Liver (tissue), 3 donors: ENCODE measurements around the gene GRID2IP.
A peak's percentile ranks its signal among the peaks of the same experiment; 100 is the strongest.

Source experiments
- CTCF ChIP-seq: fragments of 150-350 bp; IDR thresholded peaks from 2 replicates; pipeline ENCODE4 v1.5.1; 2017; ENCODE audit warnings: improper control_type of control experiment, low read depth, low read length; ENCODE audit not compliant: missing input control
- GABPA ChIP-seq, 2 donors: IDR thresholded peaks in 1 of 2; conservative IDR thresholded peaks in 1 of 2; 2 replicates each; pipeline ENCODE4 v1.6.1; 2016; ENCODE audit warnings: antibody characterized with exemption in 2 of 2, mild to moderate bottlenecking in 1 of 2, moderate library complexity in 1 of 2
- HNF4G ChIP-seq: IDR thresholded peaks from 2 replicates; pipeline ENCODE4 v1.6.1; 2016; ENCODE audit warnings: antibody characterized with exemption
- JUND ChIP-seq, 2 donors: IDR thresholded peaks; 2 replicates each; pipeline ENCODE4 v1.6.1; 2016; ENCODE audit warnings: antibody characterized with exemption in 2 of 2
- MAX ChIP-seq: IDR thresholded peaks from 2 replicates; pipeline ENCODE4 v1.6.1; 2016; ENCODE audit warnings: antibody characterized with exemption
- RAD21 ChIP-seq, 2 donors: IDR thresholded peaks; 2 replicates each; pipeline ENCODE4 v1.6.1; 2016; ENCODE audit warnings: antibody characterized with exemption in 2 of 2, mild to moderate bottlenecking in 2 of 2
- REST ChIP-seq: IDR thresholded peaks from 2 replicates; pipeline ENCODE4 v1.6.1; 2016; ENCODE audit warnings: antibody characterized with exemption, mild to moderate bottlenecking
- RXRA ChIP-seq, 2 donors: IDR thresholded peaks; 2 replicates each; pipeline ENCODE4 v1.6.1; 2017 to 2018; ENCODE audit warnings: antibody characterized with exemption in 2 of 2, mild to moderate bottlenecking in 1 of 2
- SP1 ChIP-seq: IDR thresholded peaks from 2 replicates; pipeline ENCODE4 v1.6.1; 2018; ENCODE audit warnings: antibody characterized with exemption, mild to moderate bottlenecking
- TAF1 ChIP-seq: conservative IDR thresholded peaks from 2 replicates; pipeline ENCODE4 v1.6.1; 2016; ENCODE audit warnings: antibody characterized with exemption, mild to moderate bottlenecking
- ZBTB33 ChIP-seq: IDR thresholded peaks from 2 replicates; pipeline ENCODE4 v1.6.1; 2016; ENCODE audit warnings: antibody characterized with exemption
- donor health status: healthy.
- donor health status: healthy.

GRCh38 chr7:6558837-6559236, 7.6 kb upstream of the GRID2IP start:
- peak; percentile 24 for TF ChIP-seq CTCF
- TF ChIP-seq GABPA (IDR thresholded peaks at IDR 0.05 in 1 of 2, conservative IDR thresholded peaks at IDR 0.05 in 1 of 2), result no peak
- TF ChIP-seq REST, result no peak
- no peak for TF ChIP-seq JUND (IDR thresholded peaks at IDR 0.05)
- TF ChIP-seq TAF1, result no peak
- TF ChIP-seq MAX, result no peak
- TF ChIP-seq SP1, result no peak
- TF ChIP-seq HNF4G, result no peak
- TF ChIP-seq RAD21 (IDR thresholded peaks at IDR 0.05), result peak; percentile 22 to 52
- TF ChIP-seq ZBTB33, result no peak
- TF ChIP-seq RXRA (IDR thresholded peaks at IDR 0.05), result no peak
